ENCODE measurements around the gene WBP1L. TPM values are rescaled to one million over a fixed set of nuclear protein-coding genes. Genes with fewer than 3 reads are reported as not detected.
A peak's percentile ranks its signal among the peaks of the same experiment; 100 is the strongest.

WBP1L gene
- total and polyA plus RNA-seq, 4 donors, result 12.3 to 43.6 (median 27.6) TPM

GRCh38 chr10:102779680-102780526, 36.2 kb downstream of the WBP1L start:
- no peak for DNase-seq (ENCODE audit: low spot score)
- H3K36me3 ChIP-seq (ENCODE audit: control insufficient read depth in 4 of 4, insufficient read depth in 3 of 4, low read depth in 1 of 4, low read length in 3 of 4), result no peaks in the 10 kb centered on the region
- no peaks in the 10 kb centered on the region for H3K9me3 ChIP-seq (ENCODE audit: control insufficient read depth in 4 of 4, low read length in 3 of 4)
- peaks cover 38 to 70% (median 62%) of the 10 kb centered on the region in 4 donors for H3K4me1 ChIP-seq (ENCODE audit: control insufficient read depth in 4 of 4, insufficient read depth in 4 of 4, low read length in 3 of 4)
- no peaks in the 10 kb centered on the region for H3K27me3 ChIP-seq (ENCODE audit: control insufficient read depth in 4 of 4, insufficient read depth in 4 of 4, low read length in 3 of 4)
- H3K27ac ChIP-seq (ENCODE audit: low read depth in 1 of 2, low read length in 2 of 2), result peak overlapping the region; percentile 97
- TF ChIP-seq GABPA (IDR thresholded peaks at IDR 0.05 in 1 of 2, conservative IDR thresholded peaks at IDR 0.05 in 1 of 2), result no peak
- peak in 1 of 2 donors; percentile 18 for TF ChIP-seq RXRA (IDR thresholded peaks at IDR 0.05)
- TF ChIP-seq EGR1 (IDR thresholded peaks at IDR 0.05; ENCODE audit: low read depth in 2 of 2), result no peak
- no peak overlapping the region for H3K4me3 ChIP-seq (ENCODE audit: low read depth in 1 of 3, low read length in 3 of 3)
- peak overlapping the region in 1 of 2 donors; percentile 11 for H3K9ac ChIP-seq (ENCODE audit: low read depth in 1 of 2, low read length in 2 of 2)
- 76% methylated on average over 10 of the region's 10 CpGs for WGBS

GRCh38 chr10:102780527-102780808, 36.7 kb downstream of the WBP1L start:
- peak overlapping the region; percentile 97 for H3K27ac ChIP-seq (ENCODE audit: low read depth in 1 of 2, low read length in 2 of 2)
- no peak for DNase-seq (ENCODE audit: low spot score)
- H3K4me3 ChIP-seq (ENCODE audit: low read depth in 1 of 3, low read length in 3 of 3), result no peak overlapping the region
- H3K36me3 ChIP-seq (ENCODE audit: control insufficient read depth in 4 of 4, insufficient read depth in 3 of 4, low read depth in 1 of 4, low read length in 3 of 4), result no peaks in the 10 kb centered on the region
- H3K4me1 ChIP-seq (ENCODE audit: control insufficient read depth in 4 of 4, insufficient read depth in 4 of 4, low read length in 3 of 4), result peaks cover 39 to 64% (median 58%) of the 10 kb centered on the region in 4 donors
- TF ChIP-seq EGR1 (IDR thresholded peaks at IDR 0.05; ENCODE audit: low read depth in 2 of 2) (no peak), RAD21 (IDR thresholded peaks at IDR 0.05) (no peak), HNF4A (conservative IDR thresholded peaks at IDR 0.05) (no peak), ATF3 (IDR thresholded peaks at IDR 0.05) (no peak), SP1 (IDR thresholded peaks at IDR 0.05) (no peak), FOXA1 (IDR thresholded peaks at IDR 0.05) (no peak), FOXA2 (IDR thresholded peaks at IDR 0.05) (no peak), ZBTB33 (IDR thresholded peaks at IDR 0.05) (no peak)
- TF ChIP-seq, protein P1, sequence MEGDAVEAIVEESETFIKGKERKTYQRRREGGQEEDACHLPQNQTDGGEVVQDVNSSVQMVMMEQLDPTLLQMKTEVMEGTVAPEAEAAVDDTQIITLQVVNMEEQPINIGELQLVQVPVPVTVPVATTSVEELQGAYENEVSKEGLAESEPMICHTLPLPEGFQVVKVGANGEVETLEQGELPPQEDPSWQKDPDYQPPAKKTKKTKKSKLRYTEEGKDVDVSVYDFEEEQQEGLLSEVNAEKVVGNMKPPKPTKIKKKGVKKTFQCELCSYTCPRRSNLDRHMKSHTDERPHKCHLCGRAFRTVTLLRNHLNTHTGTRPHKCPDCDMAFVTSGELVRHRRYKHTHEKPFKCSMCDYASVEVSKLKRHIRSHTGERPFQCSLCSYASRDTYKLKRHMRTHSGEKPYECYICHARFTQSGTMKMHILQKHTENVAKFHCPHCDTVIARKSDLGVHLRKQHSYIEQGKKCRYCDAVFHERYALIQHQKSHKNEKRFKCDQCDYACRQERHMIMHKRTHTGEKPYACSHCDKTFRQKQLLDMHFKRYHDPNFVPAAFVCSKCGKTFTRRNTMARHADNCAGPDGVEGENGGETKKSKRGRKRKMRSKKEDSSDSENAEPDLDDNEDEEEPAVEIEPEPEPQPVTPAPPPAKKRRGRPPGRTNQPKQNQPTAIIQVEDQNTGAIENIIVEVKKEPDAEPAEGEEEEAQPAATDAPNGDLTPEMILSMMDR (IDR thresholded peaks at IDR 0.05; ENCODE audit: low read depth, low read length, missing input control), result no peak
- TF ChIP-seq, protein P2, sequence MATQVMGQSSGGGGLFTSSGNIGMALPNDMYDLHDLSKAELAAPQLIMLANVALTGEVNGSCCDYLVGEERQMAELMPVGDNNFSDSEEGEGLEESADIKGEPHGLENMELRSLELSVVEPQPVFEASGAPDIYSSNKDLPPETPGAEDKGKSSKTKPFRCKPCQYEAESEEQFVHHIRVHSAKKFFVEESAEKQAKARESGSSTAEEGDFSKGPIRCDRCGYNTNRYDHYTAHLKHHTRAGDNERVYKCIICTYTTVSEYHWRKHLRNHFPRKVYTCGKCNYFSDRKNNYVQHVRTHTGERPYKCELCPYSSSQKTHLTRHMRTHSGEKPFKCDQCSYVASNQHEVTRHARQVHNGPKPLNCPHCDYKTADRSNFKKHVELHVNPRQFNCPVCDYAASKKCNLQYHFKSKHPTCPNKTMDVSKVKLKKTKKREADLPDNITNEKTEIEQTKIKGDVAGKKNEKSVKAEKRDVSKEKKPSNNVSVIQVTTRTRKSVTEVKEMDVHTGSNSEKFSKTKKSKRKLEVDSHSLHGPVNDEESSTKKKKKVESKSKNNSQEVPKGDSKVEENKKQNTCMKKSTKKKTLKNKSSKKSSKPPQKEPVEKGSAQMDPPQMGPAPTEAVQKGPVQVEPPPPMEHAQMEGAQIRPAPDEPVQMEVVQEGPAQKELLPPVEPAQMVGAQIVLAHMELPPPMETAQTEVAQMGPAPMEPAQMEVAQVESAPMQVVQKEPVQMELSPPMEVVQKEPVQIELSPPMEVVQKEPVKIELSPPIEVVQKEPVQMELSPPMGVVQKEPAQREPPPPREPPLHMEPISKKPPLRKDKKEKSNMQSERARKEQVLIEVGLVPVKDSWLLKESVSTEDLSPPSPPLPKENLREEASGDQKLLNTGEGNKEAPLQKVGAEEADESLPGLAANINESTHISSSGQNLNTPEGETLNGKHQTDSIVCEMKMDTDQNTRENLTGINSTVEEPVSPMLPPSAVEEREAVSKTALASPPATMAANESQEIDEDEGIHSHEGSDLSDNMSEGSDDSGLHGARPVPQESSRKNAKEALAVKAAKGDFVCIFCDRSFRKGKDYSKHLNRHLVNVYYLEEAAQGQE (IDR thresholded peaks at IDR 0.05), result no peak
- H3K9me3 ChIP-seq (ENCODE audit: control insufficient read depth in 4 of 4, low read length in 3 of 4), result no peaks in the 10 kb centered on the region
- H3K27me3 ChIP-seq (ENCODE audit: control insufficient read depth in 4 of 4, insufficient read depth in 4 of 4, low read length in 3 of 4), result no peaks in the 10 kb centered on the region
- H3K9ac ChIP-seq (ENCODE audit: low read depth in 1 of 2, low read length in 2 of 2), result no peak overlapping the region
- WGBS, result 99% methylated on average over 1 of the region's 1 CpG

Data from liver (tissue), 9 donors.